ENCODE results near the gene COL23A1. TPM values are rescaled to one million over a fixed set of nuclear protein-coding genes. Genes with fewer than 3 reads are reported as not detected.

COL23A1 gene
- polyA plus RNA-seq, 1 donor (not counting 4 experiments of a cell fraction or from before 2014, with no cell fraction given): not detected

GRCh38 chr5:178331491-178331996 is 258.6 kb downstream of the COL23A1 start:
- H3K36me3 ChIP-seq (ENCODE audit: control insufficient read depth in 2 of 2, extremely low read depth in 1 of 2, insufficient read depth in 2 of 2, low read length in 2 of 2): no peaks in the 10 kb centered on the region
- no peak overlapping the region for H3K27ac ChIP-seq (ENCODE audit: control insufficient read depth, insufficient read depth, low read length)
- TF ChIP-seq EZH2 (IDR thresholded peaks at IDR 0.05; ENCODE audit: low read length): no peak
- TF ChIP-seq CTCF (optimal IDR thresholded peaks at IDR 0.05 in 1 of 3, IDR thresholded peaks at IDR 0.05 in 1 of 3, conservative IDR thresholded peaks at IDR 0.05 in 1 of 3; ENCODE audit: extremely low read depth in 1 of 3, insufficient read depth in 2 of 3, low read length in 3 of 3): no peak
- H3K9me1 ChIP-seq (ENCODE audit: control insufficient read depth, extremely low read depth, insufficient read depth, low read length): no peaks in the 10 kb centered on the region
- no peaks in the 10 kb centered on the region for H4K20me1 ChIP-seq (ENCODE audit: control insufficient read depth, extremely low read depth, insufficient read depth, low read length)
- no peaks in the 10 kb centered on the region for H3K4me1 ChIP-seq (ENCODE audit: control insufficient read depth, extremely low read depth, insufficient read depth, low read length)
- H3K9ac ChIP-seq (ENCODE audit: control insufficient read depth, extremely low read depth, insufficient read depth, low read length): no peak overlapping the region
- H3K4me2 ChIP-seq (ENCODE audit: control insufficient read depth, extremely low read depth, insufficient read depth, low read depth, low read length): no peak overlapping the region
- no peaks in the 10 kb centered on the region for H3K79me2 ChIP-seq (ENCODE audit: control insufficient read depth, insufficient read depth, low read length)
- no peaks in the 10 kb centered on the region for H3K9me3 ChIP-seq (ENCODE audit: control insufficient read depth, low read depth, low read length)
- FAIRE-seq (no peak), DNase-seq (ENCODE audit: low read depth, low spot score) (no peak)
- H3K27me3 ChIP-seq (ENCODE audit: control insufficient read depth, extremely low read depth, insufficient read depth, low read length): peaks cover 11% of the 10 kb centered on the region
- dilution Hi-C loops (cut with MboI; ENCODE audit: extremely low pct_ligation_motif_present, low sequenced_read_pairs): no loop called here
- H3K4me3 ChIP-seq (ENCODE audit: control insufficient read depth in 2 of 3, extremely low read depth in 1 of 3, insufficient read depth in 2 of 3, low read depth in 1 of 3, low read length in 3 of 3): no peak overlapping the region
- H2AFZ ChIP-seq (ENCODE audit: control insufficient read depth, low read length): no peak overlapping the region

GRCh38 chr5:178330791-178331404 is 259.3 kb downstream of the COL23A1 start:
- Histone ChIP-seq H3K9ac (ENCODE audit: control insufficient read depth, extremely low read depth, insufficient read depth, low read length) (no peak overlapping the region), H3K36me3 (ENCODE audit: control insufficient read depth in 2 of 2, extremely low read depth in 1 of 2, insufficient read depth in 2 of 2, low read length in 2 of 2) (no peaks in the 10 kb centered on the region), H3K9me3 (ENCODE audit: control insufficient read depth, low read depth, low read length) (no peaks in the 10 kb centered on the region), H3K4me3 (ENCODE audit: control insufficient read depth in 2 of 3, extremely low read depth in 1 of 3, insufficient read depth in 2 of 3, low read depth in 1 of 3, low read length in 3 of 3) (no peak overlapping the region), H3K4me1 (ENCODE audit: control insufficient read depth, extremely low read depth, insufficient read depth, low read length) (no peaks in the 10 kb centered on the region), H3K4me2 (ENCODE audit: control insufficient read depth, extremely low read depth, insufficient read depth, low read depth, low read length) (no peak overlapping the region), H3K79me2 (ENCODE audit: control insufficient read depth, insufficient read depth, low read length) (no peaks in the 10 kb centered on the region), H3K27me3 (ENCODE audit: control insufficient read depth, extremely low read depth, insufficient read depth, low read length) (peaks cover 11% of the 10 kb centered on the region), H2AFZ (ENCODE audit: control insufficient read depth, low read length) (no peak overlapping the region), H4K20me1 (ENCODE audit: control insufficient read depth, extremely low read depth, insufficient read depth, low read length) (no peaks in the 10 kb centered on the region), H3K9me1 (ENCODE audit: control insufficient read depth, extremely low read depth, insufficient read depth, low read length) (no peaks in the 10 kb centered on the region), H3K27ac (ENCODE audit: control insufficient read depth, insufficient read depth, low read length) (no peak overlapping the region)
- no peak for TF ChIP-seq CTCF (optimal IDR thresholded peaks at IDR 0.05 in 1 of 3, IDR thresholded peaks at IDR 0.05 in 1 of 3, conservative IDR thresholded peaks at IDR 0.05 in 1 of 3; ENCODE audit: extremely low read depth in 1 of 3, insufficient read depth in 2 of 3, low read length in 3 of 3)
- no peak for TF ChIP-seq EZH2 (IDR thresholded peaks at IDR 0.05; ENCODE audit: low read length)
- dilution Hi-C loops (cut with MboI; ENCODE audit: extremely low pct_ligation_motif_present, low sequenced_read_pairs): no loop called here
- DNase-seq (ENCODE audit: low read depth, low spot score) (no peak), FAIRE-seq (no peak)
